GM12878 (cell line): Measurements from ENCODE around the gene TMEM175.

Experiments used
- ASH2L ChIP-seq: fragments of 300-600, 200-600 bp; sonication (generic); IDR thresholded peaks from 2 replicates; pipeline ENCODE4 v1.6.1; 2017; ENCODE audit warnings: low read depth, mild to moderate bottlenecking, borderline replicate concordance
- CTCF ChIP-seq, 3 experiments: IDR thresholded peaks in 2 of 3; conservative IDR thresholded peaks in 1 of 3; 2 replicates each; pipeline ENCODE4 v1.5.1; 2011; ENCODE audit warnings: low read depth in 3 of 3, low read length in 3 of 3, mild to moderate bottlenecking in 3 of 3, control low read depth in 2 of 3, moderate library complexity in 2 of 3, inconsistent platforms in 1 of 3, mixed read lengths in 1 of 3; ENCODE audit not compliant: control insufficient read depth in 2 of 3, insufficient read depth in 1 of 3; ENCODE audit errors: extremely low read depth in 1 of 3
- EGR1 ChIP-seq, 2 experiments: IDR thresholded peaks; 1 replicate in 1 of 2; 2 replicates in 1 of 2; pipeline ENCODE4 v1.6.1; 2011 to 2012; ENCODE audit warnings: low read depth in 2 of 2, low read length in 2 of 2, borderline replicate concordance in 1 of 2, mild to moderate bottlenecking in 1 of 2, moderate library complexity in 1 of 2
- POLR2A ChIP-seq: IDR thresholded peaks from 2 replicates; pipeline ENCODE4 v1.6.1; 2011; ENCODE audit warnings: low read depth, mild to moderate bottlenecking, low read length
- RELA ChIP-seq: fragments of 450-650 bp; IDR thresholded peaks from 2 replicates; pipeline ENCODE4 v1.8.0; 2014; ENCODE audit warnings: borderline replicate concordance; ENCODE audit not compliant: partially characterized antibody
- SMC3 ChIP-seq: IDR thresholded peaks from 2 replicates; pipeline ENCODE4 v1.6.1; 2011; ENCODE audit warnings: low read length, improper control_type of control experiment, borderline replicate concordance
- YY1 ChIP-seq: IDR thresholded peaks from 2 replicates; pipeline ENCODE4 v1.6.1; 2011; ENCODE audit warnings: low read depth, mild to moderate bottlenecking, low read length

DNA sequence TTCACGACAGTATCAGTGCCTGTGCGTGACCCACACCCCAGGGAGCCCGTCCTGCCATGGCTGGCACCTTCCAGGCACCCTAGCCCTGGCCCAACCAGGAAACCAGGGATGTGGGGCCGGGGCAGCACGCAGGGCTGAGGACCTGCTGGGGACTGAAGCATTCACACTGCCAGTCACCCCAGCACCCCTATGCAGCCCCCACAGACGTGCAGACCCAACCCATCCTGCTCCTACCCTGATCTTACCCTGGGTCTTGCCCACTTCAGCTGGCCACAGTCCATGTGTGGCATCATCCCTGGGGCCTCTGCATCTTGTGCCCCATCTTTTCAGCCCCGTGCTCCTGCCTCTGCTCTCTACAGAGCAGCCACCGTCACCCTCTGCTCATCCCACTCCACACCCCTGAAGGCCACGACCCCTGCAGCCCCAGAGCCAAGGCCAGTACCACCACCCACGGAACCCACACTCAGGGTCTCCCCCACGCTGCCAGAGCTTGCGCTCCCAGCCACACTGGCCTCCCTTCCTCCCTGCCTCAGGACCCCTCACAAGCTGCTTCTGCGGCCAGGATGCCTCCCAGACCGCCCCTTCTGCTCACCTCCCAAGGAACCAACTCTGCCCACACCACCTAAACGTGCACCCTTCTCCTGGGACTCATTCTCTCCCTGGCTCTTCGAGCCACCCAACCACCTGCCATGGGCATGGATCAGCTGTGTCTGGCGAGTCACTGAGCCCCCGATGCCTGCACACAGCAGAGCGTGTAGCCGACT lies 25.7 kb upstream of the TMEM175 start:
- TF ChIP-seq SMC3 (no peak), CTCF (IDR thresholded peaks at IDR 0.05 in 2 of 3, conservative IDR thresholded peaks at IDR 0.05 in 1 of 3; ENCODE audit: control insufficient read depth in 2 of 3, extremely low read depth in 1 of 3, insufficient read depth in 1 of 3, low read depth in 3 of 3, low read length in 3 of 3) (no peak), RELA (no peak), ASH2L (no peak), EGR1 (IDR thresholded peaks at IDR 0.05; ENCODE audit: borderline replicate concordance in 1 of 2, low read depth in 2 of 2, low read length in 2 of 2) (no peak), YY1 (no peak), POLR2A (no peak)
